Stimulated activated CD8-positive, alpha-beta memory T cell treated with anti-CD3 and anti-CD28 coated beads, Interleukin-12 subunit alpha, Interleukin-12 subunit beta, amount 100 ng/mL, for 24 hours (primary cell): ENCODE data around the gene GLOD5.
A peak's percentile ranks its signal among the peaks of the same experiment; 100 is the strongest.
"Not testable (repeated sequence)": the region's sequence is repeated elsewhere in the genome, so short reads cannot be mapped to it uniquely, and the experiment has no call there.

ENCODE experiments used
- DNase-seq: peaks from one replicate; pipeline ENCODE4 v3.0.0-alpha.2; 2020; ENCODE audit errors: extremely low read depth

The GLOD5 gene

DNA sequence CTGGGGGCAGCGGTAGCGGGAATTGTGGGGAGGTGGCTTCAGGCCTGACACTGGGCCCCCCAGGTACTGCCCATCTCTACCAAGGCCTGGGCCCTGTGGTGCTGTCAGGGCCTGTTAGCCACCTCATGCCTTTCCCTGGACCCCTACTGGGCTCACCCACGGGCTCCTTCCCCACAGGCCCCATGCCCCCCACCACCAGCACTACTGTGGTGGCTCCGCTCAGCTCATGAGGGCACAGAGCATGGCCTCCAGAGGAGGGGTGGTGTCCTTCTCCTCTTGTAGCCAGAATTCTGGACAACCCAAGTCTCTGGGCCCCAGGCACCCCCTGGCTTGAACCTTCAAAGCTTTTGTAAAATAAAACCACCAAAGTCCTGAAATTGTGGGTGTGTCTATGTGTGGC lies 32.4 kb downstream of the GLOD5 start:
- DNase-seq = no peak

DNA sequence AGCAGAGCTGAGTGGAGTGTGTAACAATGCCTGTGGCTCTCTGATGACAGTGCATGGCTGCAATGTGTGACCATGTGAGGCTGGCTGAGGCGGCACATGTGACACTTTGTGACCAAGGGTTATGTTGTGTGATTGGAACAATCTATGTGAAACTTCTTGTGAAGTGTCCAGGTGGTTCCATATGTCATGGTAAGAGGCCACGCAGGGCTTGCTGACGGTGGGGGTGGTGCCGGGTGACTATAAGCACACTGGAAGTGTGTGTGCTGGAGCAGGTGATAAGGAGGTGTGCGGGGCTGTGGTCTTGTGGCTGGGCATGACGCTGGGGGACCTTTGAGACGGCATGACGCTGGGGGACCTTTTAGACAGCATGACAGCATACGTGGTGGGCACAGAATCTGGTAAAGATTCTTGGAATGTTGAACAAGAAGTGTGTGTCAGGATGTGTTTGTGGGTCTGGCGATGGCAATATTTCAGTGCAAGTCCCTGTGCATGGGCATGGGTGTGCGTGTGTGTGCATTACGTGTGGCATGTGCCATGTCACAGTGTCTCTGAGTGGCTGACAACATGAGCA lies 32.9 kb downstream of the GLOD5 start:
- DNase-seq = no peak

DNA sequence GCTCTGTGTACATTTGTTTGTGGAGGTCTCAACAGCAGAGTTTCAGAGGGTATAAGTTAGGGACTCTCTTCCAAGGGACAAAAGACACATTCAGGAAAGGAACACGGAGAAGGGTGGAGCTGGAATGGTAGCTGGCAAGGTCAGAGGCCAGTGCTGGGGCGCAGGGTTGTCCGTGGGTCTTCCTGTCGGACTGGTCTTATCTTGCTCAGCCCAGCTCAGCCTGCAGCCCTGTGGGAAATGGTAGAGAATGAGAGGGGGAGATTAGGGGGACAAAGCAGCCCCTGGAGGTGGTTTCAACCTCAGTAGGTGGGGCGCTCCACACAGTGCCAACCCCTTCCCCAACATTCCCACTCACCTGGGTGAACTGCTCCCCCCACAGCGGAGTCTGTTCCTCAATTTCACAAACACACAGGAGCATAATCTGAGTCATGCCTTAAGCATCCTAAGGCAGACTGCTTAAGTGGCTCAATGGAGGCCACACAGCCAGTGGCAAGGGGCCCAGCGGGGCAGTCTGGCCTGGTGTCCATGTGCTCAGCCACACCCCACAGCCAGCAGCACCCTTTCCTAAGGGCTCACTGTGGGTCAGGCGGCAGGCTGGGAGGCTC lies 33.5 kb downstream of the GLOD5 start:
- DNase-seq = no peak

DNA sequence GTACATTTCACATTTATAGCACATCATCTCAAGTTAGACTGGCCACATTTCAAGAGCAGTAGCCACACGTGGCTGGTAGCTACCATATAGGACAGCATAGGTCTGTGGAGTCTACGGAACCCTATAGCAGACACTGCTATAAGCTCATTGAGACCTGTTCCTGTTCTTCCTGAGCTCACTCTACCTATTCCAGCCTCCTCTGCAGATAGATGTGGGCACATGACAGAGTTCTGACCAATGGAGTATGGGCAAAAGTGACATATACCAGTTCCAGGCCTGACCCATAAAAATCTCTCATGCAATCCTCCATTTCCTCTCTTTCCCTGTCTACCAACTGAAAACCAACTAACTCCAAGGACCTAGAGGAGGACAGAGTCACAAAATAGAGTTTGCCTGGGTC lies 36.8 kb downstream of the GLOD5 start:
- no peak for DNase-seq

DNA sequence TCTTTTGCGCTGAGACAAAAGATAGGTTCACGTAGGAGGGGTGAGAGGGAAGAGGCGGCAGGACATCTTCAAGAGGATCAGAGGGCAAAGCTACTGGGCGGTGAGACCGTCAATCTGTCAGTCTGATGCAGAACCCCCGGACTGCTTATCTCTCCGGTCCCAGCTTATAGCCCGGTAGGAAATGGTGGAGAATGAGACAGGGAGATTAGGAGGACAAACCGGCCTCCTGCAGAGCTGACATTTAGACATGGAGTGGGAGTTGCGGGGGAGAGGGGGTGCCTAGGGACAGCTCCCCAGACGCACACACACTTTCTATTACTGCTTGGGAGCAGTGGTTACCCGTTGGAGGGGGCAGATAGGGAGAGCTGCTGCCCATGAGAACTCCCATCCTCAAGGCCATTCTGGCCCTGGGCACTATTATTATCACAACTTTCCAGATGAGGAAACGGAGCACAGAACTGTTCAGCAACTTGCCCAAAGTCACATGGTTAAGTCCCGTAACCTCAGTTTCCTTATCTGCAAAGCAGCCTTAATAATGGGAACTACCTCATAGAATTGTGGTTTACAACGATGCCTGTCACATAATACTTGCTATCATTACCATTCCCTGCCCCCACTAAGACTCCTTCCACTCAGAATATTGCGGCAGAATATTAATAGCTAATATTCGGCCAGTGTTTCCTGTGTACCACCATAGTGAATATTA lies 39.2 kb downstream of the GLOD5 start:
- no peak for DNase-seq

DNA sequence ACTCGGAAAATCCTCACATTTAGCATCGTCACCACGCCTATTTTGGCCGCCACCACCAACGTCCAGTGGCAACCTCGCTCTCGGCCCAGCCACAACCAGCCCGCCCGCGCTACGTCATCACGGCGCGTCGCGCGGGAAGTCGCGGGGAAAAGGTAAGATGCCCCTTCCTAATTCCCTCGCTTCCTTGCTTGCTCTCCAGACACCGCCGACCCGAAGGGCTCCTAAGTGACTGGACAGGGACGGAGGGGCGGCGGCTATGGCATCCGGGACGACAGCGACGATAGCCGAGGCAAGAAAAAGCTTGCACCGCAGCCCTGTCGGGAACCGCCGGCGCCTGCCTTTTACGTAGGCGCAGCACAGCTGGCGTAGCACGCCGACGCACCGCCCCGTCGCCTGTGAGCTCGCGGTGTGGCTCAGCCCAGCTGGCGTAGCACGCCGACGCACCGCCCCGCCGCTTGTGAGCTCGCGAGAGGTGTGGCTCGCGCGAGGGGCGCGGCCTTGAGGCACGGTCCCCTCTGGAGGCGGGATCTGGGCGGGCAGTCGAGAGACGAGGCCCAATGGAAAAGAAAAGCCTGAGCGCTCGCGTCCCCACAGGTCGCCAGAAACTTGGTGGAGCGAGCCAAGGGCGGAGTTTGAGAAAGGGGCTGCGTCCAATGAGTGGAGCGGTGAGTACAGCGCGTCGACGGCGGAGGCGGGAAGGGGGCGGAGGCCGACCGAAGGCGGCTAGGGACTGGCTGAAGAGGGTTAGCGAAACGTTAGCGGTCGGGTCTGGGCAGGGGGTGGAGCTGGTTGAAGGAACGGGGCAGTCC lies 39.9 kb downstream of the GLOD5 start, which contains the start of gene HDAC6:
TSS of gene HDAC6 (plus strand) at position 788 of the 809 bp plus-strand sequence. CDS start 626 bp downstream, outside the sequence.
- DNase-seq = peak; percentile 85

DNA sequence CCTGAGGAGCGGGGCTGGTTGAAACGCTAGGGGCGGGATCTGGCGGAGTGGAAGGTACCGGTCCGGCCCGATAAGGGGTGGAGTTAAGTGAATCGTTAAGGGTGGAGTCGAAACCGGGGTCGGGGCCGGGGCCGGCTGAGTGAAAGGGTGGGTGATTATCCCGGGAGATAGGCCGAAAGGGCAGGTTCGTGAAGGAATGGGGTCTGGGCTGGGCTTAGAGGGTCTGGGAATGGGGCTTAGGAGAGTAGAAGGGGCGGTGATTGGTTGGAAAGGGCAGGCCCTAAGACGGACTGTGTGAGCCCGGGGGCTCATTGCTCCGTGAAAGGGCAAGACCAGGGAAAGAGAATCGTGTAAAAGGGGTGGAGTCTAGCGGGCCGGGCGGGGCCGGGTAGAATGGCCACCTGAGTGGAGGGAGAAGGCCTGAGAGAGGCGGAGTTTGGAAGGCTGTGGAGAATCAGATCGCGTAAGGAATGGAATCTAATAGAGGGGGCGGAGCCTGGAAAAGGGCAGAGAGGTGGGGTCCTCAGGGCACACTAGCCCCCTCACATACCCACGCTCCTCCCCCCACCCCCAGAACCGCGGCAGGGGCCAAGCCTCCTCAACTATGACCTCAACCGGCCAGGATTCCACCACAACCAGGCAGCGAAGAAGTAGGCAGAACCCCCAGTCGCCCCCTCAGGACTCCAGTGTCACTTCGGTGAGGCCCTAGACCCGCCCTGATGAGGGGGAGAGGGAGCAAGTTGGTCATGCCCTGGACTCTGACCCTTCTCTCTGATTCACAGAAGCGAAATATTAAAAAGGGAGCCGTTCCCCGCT lies 40.8 kb downstream of the GLOD5 start:
- DNase-seq = peak; percentile 28

DNA sequence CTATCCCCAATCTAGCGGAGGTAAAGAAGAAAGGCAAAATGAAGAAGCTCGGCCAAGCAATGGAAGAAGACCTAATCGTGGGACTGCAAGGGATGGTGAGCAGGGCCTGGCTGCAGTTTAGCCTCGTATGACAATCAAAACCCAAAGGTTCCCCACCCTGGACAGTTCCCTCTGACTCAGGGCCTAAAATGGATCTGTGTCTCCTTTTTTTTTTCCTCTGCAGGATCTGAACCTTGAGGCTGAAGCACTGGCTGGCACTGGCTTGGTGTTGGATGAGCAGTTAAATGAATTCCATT lies 41.3 kb downstream of the GLOD5 start:
- DNase-seq = no peak

DNA sequence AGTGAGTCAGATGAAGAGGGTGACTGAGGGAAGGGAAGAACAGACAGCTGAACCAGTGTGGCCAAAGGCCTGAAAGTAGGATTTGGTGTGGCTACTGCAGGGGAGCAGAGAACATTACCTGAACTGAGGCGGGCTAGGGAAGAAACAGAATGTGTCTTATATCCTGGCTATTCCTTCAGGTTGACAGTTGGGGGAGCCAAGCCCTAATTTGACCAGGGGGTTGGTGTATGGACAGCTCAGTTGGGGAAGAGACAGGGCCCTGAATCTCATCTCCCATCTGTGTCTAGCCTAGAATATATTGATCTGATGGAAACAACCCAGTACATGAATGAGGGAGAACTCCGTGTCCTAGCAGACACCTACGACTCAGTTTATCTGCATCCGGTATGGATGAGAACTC lies 44.5 kb downstream of the GLOD5 start:
- no peak for DNase-seq

DNA sequence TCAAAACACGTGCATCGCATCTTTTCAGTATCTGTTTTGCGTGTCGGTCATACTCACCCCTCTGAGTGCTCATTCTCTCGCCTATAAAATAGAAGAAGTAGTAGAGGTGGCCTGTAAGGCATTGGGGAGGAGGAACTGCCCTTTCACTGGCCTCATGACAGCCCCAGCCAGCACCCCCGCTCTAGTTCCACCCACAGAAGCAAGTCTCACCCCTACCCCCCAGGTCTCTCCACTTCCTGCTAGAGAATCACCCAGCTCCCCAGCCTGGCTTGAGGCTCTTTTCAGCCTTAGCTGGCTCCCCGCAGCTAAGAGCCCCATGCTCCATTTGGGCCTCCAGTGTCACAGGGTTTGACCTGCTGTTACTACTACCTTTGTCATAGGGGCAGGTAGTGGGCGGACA lies 52.1 kb downstream of the GLOD5 start:
- DNase-seq = no peak

DNA sequence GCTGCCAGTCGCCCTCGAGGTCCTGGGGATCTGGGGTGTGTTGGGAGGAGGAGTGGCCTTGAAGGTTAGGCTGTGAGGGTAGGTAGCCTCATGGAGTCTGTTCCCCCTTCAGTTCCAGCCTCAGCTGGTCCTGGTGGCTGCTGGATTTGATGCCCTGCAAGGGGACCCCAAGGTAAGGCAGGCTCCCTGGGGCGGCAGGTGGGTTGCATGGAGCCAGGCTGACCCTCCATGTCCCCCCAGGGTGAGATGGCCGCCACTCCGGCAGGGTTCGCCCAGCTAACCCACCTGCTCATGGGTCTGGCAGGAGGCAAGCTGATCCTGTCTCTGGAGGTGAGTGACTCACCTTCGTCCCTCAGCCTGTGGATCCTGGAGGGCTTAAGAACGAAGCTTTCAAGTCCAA lies 53.2 kb downstream of the GLOD5 start:
- no peak for DNase-seq

DNA sequence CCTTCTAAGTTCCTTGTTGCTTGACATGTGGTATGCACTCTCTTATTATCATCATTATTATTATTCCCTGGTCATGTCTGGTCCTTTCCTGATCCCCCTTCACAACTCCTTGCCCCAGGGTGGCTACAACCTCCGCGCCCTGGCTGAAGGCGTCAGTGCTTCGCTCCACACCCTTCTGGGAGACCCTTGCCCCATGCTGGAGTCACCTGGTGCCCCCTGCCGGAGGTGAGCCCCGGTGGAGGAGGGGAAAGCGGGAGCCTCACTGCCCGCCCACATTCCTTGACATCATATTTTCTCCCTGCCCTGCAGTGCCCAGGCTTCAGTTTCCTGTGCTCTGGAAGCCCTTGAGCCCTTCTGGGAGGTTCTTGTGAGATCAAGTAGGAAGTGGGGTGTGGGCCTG lies 53.7 kb downstream of the GLOD5 start:
- no peak for DNase-seq

DNA sequence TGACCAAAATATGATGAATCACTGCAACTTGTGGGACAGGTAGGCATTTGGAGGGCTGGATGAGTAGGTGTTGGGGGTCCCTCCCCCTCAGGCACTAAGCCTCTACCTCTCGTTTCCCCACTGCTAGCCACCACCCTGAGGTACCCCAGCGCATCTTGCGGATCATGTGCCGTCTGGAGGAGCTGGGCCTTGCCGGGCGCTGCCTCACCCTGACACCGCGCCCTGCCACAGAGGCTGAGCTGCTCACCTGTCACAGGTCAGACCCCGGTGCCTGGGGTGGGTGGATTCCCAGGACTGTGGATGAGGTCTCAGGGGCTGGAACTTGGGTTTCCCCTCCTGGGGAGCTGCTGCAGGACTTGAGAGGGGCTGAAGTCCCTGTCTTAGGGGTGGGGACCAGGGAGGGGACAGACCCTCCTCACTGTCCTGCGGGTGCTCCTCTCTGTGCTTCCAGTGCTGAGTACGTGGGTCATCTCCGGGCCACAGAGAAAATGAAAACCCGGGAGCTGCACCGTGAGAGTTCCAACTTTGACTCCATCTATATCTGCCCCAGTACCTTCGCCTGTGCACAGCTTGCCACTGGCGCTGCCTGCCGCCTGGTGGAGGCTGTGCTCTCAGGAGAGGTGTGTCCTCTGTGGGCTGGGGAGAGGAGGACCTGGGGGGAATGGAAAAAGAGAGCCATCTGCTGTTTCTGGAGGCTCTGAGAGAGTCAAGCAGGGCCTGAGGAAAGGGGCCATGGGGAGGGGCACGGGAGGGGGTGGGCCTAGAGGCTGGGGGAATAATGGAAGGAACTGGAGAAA lies 54.7 kb downstream of the GLOD5 start:
- no peak for DNase-seq

DNA sequence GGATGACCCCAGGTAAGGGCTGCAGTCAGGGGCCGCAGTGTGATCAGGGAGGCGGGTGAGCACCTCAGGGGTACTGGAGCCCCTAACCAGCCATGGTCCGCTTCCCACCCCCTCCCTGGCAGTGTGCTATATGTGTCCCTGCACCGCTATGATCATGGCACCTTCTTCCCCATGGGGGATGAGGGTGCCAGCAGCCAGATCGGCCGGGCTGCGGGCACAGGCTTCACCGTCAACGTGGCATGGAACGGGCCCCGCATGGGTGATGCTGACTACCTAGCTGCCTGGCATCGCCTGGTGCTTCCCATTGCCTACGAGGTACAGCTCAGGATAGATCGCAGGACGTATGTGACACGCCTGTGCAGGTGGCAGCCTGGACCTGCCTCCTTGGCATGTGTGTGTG lies 56.6 kb downstream of the GLOD5 start:
- no peak for DNase-seq

DNA sequence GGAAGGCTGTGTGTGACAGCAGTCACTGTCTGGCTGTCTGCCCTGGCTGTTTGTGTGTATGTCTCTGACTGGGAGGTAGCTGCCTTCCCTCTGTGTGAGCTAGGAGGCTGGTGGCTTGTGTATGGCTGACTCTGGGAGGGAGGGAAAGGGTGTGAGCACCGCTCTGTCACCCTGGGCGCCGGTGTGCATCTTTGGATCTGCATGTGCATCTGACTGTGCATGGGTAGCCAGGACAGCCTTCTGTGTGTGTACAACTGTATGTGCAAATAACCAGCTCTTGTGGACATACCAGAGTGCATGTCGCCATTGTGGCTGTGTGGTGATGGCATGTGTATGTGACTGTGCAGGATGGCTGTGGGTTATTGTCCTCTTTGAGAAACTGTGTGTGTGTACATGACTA lies 57.3 kb downstream of the GLOD5 start:
- DNase-seq = no peak

DNA sequence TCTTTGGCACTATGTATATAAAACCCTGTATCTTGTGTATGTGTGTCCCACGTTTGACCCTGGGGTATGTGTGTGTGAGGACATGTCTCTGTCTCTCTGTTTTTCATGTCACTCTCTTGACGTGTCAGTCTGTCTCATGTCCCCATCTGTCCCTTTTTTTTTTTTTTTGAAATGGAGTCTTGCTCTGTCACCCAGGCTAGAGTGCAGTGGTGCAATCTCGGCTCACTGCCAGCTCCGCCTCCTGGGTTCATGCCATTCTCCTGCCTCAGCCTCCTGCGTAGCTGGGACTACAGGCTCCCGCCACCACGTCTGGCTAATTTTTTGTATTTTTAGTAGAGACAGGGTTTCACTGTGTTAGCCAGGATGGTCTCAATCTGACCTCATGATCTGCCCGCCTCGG lies 57.8 kb downstream of the GLOD5 start:
- not testable (repeated sequence) for DNase-seq

DNA sequence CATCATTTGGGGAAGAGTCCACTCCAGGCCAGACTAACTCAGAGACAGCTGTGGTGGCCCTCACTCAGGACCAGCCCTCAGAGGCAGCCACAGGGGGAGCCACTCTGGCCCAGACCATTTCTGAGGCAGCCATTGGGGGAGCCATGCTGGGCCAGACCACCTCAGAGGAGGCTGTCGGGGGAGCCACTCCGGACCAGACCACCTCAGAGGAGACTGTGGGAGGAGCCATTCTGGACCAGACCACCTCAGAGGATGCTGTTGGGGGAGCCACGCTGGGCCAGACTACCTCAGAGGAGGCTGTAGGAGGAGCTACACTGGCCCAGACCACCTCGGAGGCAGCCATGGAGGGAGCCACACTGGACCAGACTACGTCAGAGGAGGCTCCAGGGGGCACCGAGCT lies 61.5 kb downstream of the GLOD5 start:
- no peak for DNase-seq
